H9 (cell line): ENCODE results near the gene CLEC16A. TPM values are rescaled to one million over a fixed set of nuclear protein-coding genes. Genes with fewer than 3 reads are reported as not detected.

ENCODE experiments used
- DNase-seq: peaks from one replicate; pipeline ENCODE4 v3.0.0-alpha.2; 2017
- H2AFZ ChIP-seq: one replicate; pipeline ENCODE4 v1.6.1; 2013; ENCODE audit warnings: mild to moderate bottlenecking, low read length, control low read depth, moderate library complexity
- H2AK5ac ChIP-seq: 2 replicates; pipeline ENCODE4 v1.6.1; 2013; ENCODE audit warnings: low read length, control low read depth, mixed read lengths; ENCODE audit not compliant: insufficient read length
- H2BK120ac ChIP-seq: one replicate; pipeline ENCODE4 v1.6.1; 2013; ENCODE audit warnings: low read depth, mild to moderate bottlenecking, low read length, control low read depth, inconsistent platforms; ENCODE audit not compliant: poor library complexity, severe bottlenecking
- H2BK12ac ChIP-seq: 2 replicates; pipeline ENCODE4 v1.6.1; 2013; ENCODE audit warnings: low read length, control low read depth, mixed read lengths, low read depth; ENCODE audit not compliant: insufficient read length
- H2BK15ac ChIP-seq: 2 replicates; pipeline ENCODE4 v1.6.1; 2013; ENCODE audit warnings: low read depth, low read length, control low read depth
- H2BK20ac ChIP-seq: one replicate; pipeline ENCODE4 v1.6.1; 2013; ENCODE audit warnings: low read depth, mild to moderate bottlenecking, low read length, control low read depth, inconsistent platforms; ENCODE audit not compliant: poor library complexity, severe bottlenecking
- H2BK5ac ChIP-seq: 2 replicates; pipeline ENCODE4 v1.6.1; 2013; ENCODE audit warnings: low read length, control low read depth, mixed read lengths; ENCODE audit not compliant: insufficient read length
- H3K14ac ChIP-seq: 2 replicates; pipeline ENCODE4 v1.6.1; 2013; ENCODE audit warnings: low read length, control low read depth; ENCODE audit not compliant: insufficient read depth
- H3K18ac ChIP-seq: 2 replicates; pipeline ENCODE4 v1.6.1; 2013; ENCODE audit warnings: low read depth, mild to moderate bottlenecking, mixed read lengths, low read length, control low read depth; ENCODE audit not compliant: insufficient read length
- H3K23ac ChIP-seq: 2 replicates; pipeline ENCODE4 v1.6.1; 2013; ENCODE audit warnings: low read length, control low read depth, mixed read lengths, low read depth; ENCODE audit not compliant: insufficient read length
- H3K23me2 ChIP-seq: 2 replicates; pipeline ENCODE4 v1.6.1; 2013; ENCODE audit warnings: low read depth, mild to moderate bottlenecking, mixed read lengths, low read length, control low read depth; ENCODE audit not compliant: insufficient read length, poor library complexity, severe bottlenecking
- H3K27ac ChIP-seq: 2 replicates; pipeline ENCODE4 v1.5.1; 2013; ENCODE audit warnings: low read length, control low read depth, mixed read lengths, low read depth; ENCODE audit not compliant: insufficient read length
- H3K27me3 ChIP-seq: 2 replicates; pipeline ENCODE4 v1.6.1; 2013; ENCODE audit warnings: low read length, control low read depth, inconsistent platforms; ENCODE audit not compliant: insufficient read depth
- H3K4ac ChIP-seq: 2 replicates; pipeline ENCODE4 v1.6.1; 2013; ENCODE audit warnings: low read depth, mild to moderate bottlenecking, control low read depth, inconsistent platforms, low read length, moderate library complexity
- H3K4me1 ChIP-seq: 2 replicates; pipeline ENCODE4 v1.6.1; 2013; ENCODE audit warnings: low read length, control low read depth, inconsistent platforms; ENCODE audit not compliant: insufficient read depth
- H3K4me2 ChIP-seq: 2 replicates; pipeline ENCODE4 v1.6.1; 2013; ENCODE audit warnings: low read length, control low read depth, mixed read lengths; ENCODE audit not compliant: insufficient read length, insufficient read depth
- H3K56ac ChIP-seq: 2 replicates; pipeline ENCODE4 v1.6.1; 2013; ENCODE audit warnings: low read depth, mild to moderate bottlenecking, mixed read lengths, low read length, control low read depth; ENCODE audit not compliant: insufficient read length
- H3K79me1 ChIP-seq: 2 replicates; pipeline ENCODE4 v1.6.1; 2013; ENCODE audit warnings: low read depth, mild to moderate bottlenecking, moderate library complexity, low read length, control low read depth, inconsistent platforms; ENCODE audit not compliant: insufficient read depth, poor library complexity, severe bottlenecking
- H3K79me2 ChIP-seq: 2 replicates; pipeline ENCODE4 v1.6.1; 2013; ENCODE audit warnings: low read length, control low read depth, inconsistent platforms; ENCODE audit not compliant: insufficient read depth
- H3K9ac ChIP-seq: 2 replicates; pipeline ENCODE4 v1.6.1; 2013; ENCODE audit warnings: low read length, control low read depth, mixed read lengths; ENCODE audit not compliant: insufficient read length; ENCODE audit errors: extremely low read depth
- H3K9me3 ChIP-seq: one replicate; pipeline ENCODE4 v1.6.1; 2013; ENCODE audit warnings: low read depth, low read length, inconsistent platforms; ENCODE audit not compliant: control insufficient read depth
- H3T11ph ChIP-seq: one replicate; pipeline ENCODE4 v1.6.1; 2013; ENCODE audit warnings: mild to moderate bottlenecking, low read length, control low read depth, inconsistent platforms
- H4K20me1 ChIP-seq: one replicate; pipeline ENCODE4 v1.6.1; 2013; ENCODE audit not compliant: control insufficient read depth, insufficient read length, insufficient read depth
- H4K5ac ChIP-seq: 2 replicates; pipeline ENCODE4 v1.6.1; 2013; ENCODE audit warnings: low read depth, mild to moderate bottlenecking, mixed read lengths, low read length, control low read depth; ENCODE audit not compliant: insufficient read length
- H4K8ac ChIP-seq: replicated peaks from 2 replicates; pipeline ENCODE4 v1.6.1; 2013; ENCODE audit warnings: low read length, control low read depth, mixed read lengths, low read depth; ENCODE audit not compliant: insufficient read length
- H4K91ac ChIP-seq: 2 replicates; pipeline ENCODE4 v1.6.1; 2013; ENCODE audit warnings: low read depth, mild to moderate bottlenecking, moderate library complexity, mixed read lengths, low read length, control low read depth; ENCODE audit not compliant: insufficient read length
- H3K27ac Mint-ChIP-seq, 3 experiments: 2 replicates in 2 of 3; 3 replicates in 1 of 3; pipeline ENCODE4 v1.8.0; 2020 to 2021; ENCODE audit warnings: mixed read lengths in 3 of 3, mild to moderate bottlenecking in 1 of 3, moderate library complexity in 1 of 3
- H3K27me3 Mint-ChIP-seq: 2 replicates; pipeline ENCODE4 v1.8.0; 2021; ENCODE audit warnings: low read depth, mild to moderate bottlenecking, moderate library complexity, mixed read lengths
- H3K36me3 Mint-ChIP-seq, 3 experiments: 2 replicates in 2 of 3; 3 replicates in 1 of 3; pipeline ENCODE4 v1.8.0; 2020 to 2021; ENCODE audit warnings: low read depth in 3 of 3, mixed read lengths in 3 of 3; ENCODE audit not compliant: insufficient read depth in 1 of 3
- H3K4me1 Mint-ChIP-seq, 2 experiments: 2 replicates each; pipeline ENCODE4 v1.8.0; 2020; ENCODE audit warnings: mixed read lengths in 2 of 2
- H3K4me3 Mint-ChIP-seq, 2 experiments: 2 replicates in 1 of 2; 3 replicates in 1 of 2; pipeline ENCODE4 v1.8.0; 2020 to 2021; ENCODE audit warnings: mild to moderate bottlenecking in 2 of 2, mixed read lengths in 2 of 2, moderate library complexity in 1 of 2
- H3K9me3 Mint-ChIP-seq, 2 experiments: 2 replicates in 1 of 2; 3 replicates in 1 of 2; pipeline ENCODE4 v1.8.0; 2020; ENCODE audit warnings: mild to moderate bottlenecking in 2 of 2, mixed read lengths in 2 of 2, moderate library complexity in 1 of 2
- whole genome bisulfite sequencing: extraction: QIAGEN DNeasy Blood & Tissue Kit; methylation state at CpG from one replicate; pipeline ENCODE4 v1.1.7; 2013; ENCODE audit warnings: missing lambda C conversion rate, low lambda C conversion rate, mixed read lengths; ENCODE audit not compliant: insufficient read length; ENCODE audit errors: extremely low coverage; 5-methylcytosine and 5-hydroxymethylcytosine counted together
- total RNA-seq: library from RNA; stranded (reverse); gene quantifications from 2 replicates; pipeline ENCODE4 v1.2.1, GENCODE V29; 2021
- TF ChIP-seq, protein P1 (sequence below): fragments of 200-600 bp; sonication (generic); conservative IDR thresholded peaks from 3 replicates; pipeline ENCODE4 v1.8.0; 2021; ENCODE audit warnings: antibody characterized with exemption, mild to moderate bottlenecking

Gene CLEC16A
- total RNA-seq, 1 experiment from 2014 or later = 15.2 TPM

DNA sequence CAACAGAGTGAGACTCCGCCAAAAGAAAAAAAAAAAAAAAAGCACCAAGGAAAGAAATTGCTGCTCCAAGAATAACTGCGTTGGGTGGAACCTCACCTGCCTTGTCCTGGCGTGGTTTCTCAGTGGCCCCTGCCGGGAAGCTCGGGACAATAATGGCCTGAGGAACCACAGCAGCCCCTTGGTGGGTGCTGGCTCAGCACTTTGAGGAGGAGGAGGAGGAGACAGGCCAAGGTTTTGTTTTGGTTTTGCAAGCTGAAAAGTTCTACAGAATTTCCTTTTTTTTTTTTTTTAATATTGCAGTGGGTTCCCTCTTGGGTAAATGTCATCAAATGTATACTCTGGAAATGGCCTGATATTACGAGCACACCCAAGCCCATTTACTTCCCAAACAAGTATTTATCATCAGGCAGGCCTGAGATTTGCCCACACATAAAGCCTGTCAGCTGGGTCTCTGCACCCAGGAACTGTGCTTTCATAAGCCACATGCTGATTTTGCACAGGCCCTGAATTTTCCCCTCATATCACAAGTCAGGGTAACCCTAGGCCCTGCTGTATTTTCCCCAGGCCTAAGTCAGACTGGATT lies 233.3 kb downstream of the CLEC16A start:
- Mint-ChIP-seq H3K4me1 (peaks cover 12 to 13% of the 10 kb centered on the region in 2 experiments), H3K27ac (peak overlapping the region in 1 of 3 experiments; percentile 75; a peak in 1 of 7 replicates), H3K4me3 (no peak overlapping the region), H3K36me3 (peaks cover 0 to 4% (median 0%) of the 10 kb centered on the region in 3 experiments; a peak in 2 of 7 replicates), H3K9me3 (no peaks in the 10 kb centered on the region), H3K27me3 (no peaks in the 10 kb centered on the region)
- WGBS = no CpG with 5 or more reads among the region's 6 CpGs
- Histone ChIP-seq H3K9ac (no peak overlapping the region), H3K14ac (no peak overlapping the region), H3K23ac (no peak overlapping the region), H2BK120ac (no peak overlapping the region), H3K4me1 (peaks cover 5% of the 10 kb centered on the region), H3T11ph (no peak overlapping the region), H4K5ac (no peak overlapping the region), H3K27me3 (no peaks in the 10 kb centered on the region), H2BK5ac (no peak overlapping the region), H3K23me2 (no peaks in the 10 kb centered on the region), H4K91ac (no peak overlapping the region), H3K18ac (no peak overlapping the region), H2BK12ac (no peak overlapping the region), H4K20me1 (no peaks in the 10 kb centered on the region), H3K4me2 (no peak overlapping the region), H3K79me2 (no peaks in the 10 kb centered on the region), H3K79me1 (no peaks in the 10 kb centered on the region), H3K9me3 (no peaks in the 10 kb centered on the region), H2BK15ac (no peak overlapping the region), H3K56ac (no peak overlapping the region), H2AFZ (no peak overlapping the region), H3K4ac (no peak overlapping the region), H2BK20ac (no peak overlapping the region), H2AK5ac (no peak overlapping the region), H3K27ac (no peak overlapping the region), H4K8ac (no peak overlapping the region)
- no peak for DNase-seq
- TF ChIP-seq, protein P1, sequence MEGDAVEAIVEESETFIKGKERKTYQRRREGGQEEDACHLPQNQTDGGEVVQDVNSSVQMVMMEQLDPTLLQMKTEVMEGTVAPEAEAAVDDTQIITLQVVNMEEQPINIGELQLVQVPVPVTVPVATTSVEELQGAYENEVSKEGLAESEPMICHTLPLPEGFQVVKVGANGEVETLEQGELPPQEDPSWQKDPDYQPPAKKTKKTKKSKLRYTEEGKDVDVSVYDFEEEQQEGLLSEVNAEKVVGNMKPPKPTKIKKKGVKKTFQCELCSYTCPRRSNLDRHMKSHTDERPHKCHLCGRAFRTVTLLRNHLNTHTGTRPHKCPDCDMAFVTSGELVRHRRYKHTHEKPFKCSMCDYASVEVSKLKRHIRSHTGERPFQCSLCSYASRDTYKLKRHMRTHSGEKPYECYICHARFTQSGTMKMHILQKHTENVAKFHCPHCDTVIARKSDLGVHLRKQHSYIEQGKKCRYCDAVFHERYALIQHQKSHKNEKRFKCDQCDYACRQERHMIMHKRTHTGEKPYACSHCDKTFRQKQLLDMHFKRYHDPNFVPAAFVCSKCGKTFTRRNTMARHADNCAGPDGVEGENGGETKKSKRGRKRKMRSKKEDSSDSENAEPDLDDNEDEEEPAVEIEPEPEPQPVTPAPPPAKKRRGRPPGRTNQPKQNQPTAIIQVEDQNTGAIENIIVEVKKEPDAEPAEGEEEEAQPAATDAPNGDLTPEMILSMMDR = no peak
